ENCODE data around the gene MON1B.
"Not testable (repeated sequence)": the region's sequence is repeated elsewhere in the genome, so short reads cannot be mapped to it uniquely, and the experiment has no call there.

The MON1B gene

GRCh38 chr16:77242471-77242870 is 51.5 kb downstream of the MON1B start:
- not testable (repeated sequence) for DNase-seq (ENCODE audit: low read depth in 2 of 3, low spot score in 1 of 3)

GRCh38 chr16:77246150-77246549 is 55.2 kb downstream of the MON1B start:
- no peak for DNase-seq (ENCODE audit: low read depth in 2 of 3, low spot score in 1 of 3)

- DNase-seq (ENCODE audit: low read depth in 2 of 3, low spot score in 1 of 3): no peak
Measured at GRCh38 chr16:77250400-77250799, 59.4 kb downstream of the MON1B start.

Measured in stimulated activated CD4-positive, alpha-beta T cell treated with anti-CD3 and anti-CD28 coated beads, Interleukin-12 subunit alpha, Interleukin-12 subunit beta, amount 100 ng/mL, for 48 hours (primary cell).